Measurements from ENCODE around the gene MRPS22. TPM values are rescaled to one million over a fixed set of nuclear protein-coding genes. Genes with fewer than 3 reads are reported as not detected.
"Not testable (repeated sequence)": the region's sequence is repeated elsewhere in the genome, so short reads cannot be mapped to it uniquely, and the experiment has no call there.

The MRPS22 gene
- total RNA-seq, 2 donors from 2014 or later: 30.3 to 34.6 TPM

DNA sequence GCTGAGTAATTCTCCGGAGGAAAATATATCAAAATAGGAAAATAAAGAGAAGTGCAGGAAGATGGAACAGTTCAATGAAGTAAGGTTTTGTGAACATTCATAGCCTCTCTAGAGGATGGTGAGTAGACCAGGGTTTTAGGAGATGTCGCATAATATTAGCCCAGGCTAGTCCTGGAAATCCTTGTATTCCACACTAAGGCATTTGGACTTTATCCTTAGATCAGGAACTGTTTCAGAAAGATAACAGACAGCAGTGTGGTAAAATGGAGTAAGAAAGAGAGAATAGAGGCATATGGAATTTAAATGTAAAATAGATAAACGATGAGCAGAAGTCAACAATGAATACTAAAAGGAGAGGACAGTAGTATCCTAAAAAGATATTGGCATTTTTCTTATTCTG, 33.6 kb downstream of the MRPS22 start:
- no peak for DNase-seq (ENCODE audit: low spot score)
- intact Hi-C loops (cut with DNase I): no loop called here

DNA sequence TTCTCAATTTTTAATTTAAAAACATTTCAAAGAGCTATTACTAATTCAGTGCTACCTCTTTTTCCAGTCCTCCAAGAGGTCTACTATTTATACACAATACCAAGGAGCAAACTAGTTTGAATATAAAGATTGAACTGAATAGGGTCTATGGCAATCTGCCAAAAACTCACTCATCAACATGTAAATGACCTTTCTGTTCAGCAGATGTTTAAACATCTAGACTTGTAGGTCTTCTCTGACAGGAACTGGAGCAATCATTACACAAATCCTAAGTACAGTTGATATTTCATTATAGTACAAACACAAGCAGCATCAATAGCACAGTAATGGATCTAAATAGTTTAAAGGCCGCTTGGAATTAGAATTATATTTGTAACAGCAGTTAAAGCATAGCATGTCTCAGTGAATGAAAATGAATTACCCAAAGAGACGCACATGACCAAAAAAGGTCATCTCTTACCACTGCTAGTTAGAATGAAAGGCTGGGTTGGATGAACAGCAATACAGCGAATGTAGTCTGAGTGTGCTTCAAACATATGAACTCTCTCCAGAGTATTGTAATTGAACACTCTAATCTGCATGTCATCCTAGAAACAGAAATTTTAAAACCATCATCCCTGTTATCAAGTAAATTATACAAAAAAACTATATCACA, 34.9 kb downstream of the MRPS22 start:
- no peak for DNase-seq (ENCODE audit: low spot score)
- intact Hi-C loops (cut with DNase I): no loop called here

DNA sequence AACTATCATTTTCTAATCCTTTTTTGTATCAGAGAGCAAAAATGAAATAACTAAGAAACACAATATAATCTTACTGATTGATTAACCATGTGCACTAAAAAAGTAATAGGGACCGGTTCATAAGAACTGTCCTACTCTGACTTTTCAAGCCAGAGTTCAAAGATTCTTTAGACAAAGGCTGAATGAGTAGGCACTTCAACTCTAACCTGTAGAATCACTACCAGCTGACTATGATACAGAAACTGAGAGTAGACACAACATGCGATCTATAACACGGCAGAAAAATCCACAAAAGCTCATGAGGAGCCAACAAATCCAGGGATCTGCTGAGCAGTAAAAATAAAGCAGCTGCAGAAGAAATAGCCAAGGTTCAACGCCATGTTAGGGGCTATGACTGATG, 36.8 kb downstream of the MRPS22 start:
- intact Hi-C loops (cut with DNase I): no loop called here
- no peak for DNase-seq (ENCODE audit: low spot score)

DNA sequence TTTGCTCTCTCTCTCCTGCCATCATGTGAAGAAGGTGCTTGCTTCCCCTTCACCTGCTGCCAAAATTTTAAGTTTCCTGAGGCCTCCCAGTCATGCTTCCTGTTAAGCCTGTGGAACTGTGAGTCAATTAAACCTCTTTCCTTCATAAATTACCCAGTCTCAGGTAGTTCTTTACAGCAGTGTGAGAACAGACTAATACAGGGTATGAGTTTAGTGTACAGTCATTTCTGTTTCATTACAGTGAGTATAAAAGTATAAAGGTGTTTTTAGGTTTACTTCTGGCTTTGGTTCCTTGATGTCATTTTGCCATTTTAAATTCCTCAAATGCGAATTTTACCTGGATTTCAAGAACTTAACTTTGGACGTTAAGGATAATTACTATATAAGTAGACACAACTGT, 38.5 kb downstream of the MRPS22 start:
- intact Hi-C loops (cut with DNase I); DNase-seq (ENCODE audit: low spot score): not testable (repeated sequence)

DNA sequence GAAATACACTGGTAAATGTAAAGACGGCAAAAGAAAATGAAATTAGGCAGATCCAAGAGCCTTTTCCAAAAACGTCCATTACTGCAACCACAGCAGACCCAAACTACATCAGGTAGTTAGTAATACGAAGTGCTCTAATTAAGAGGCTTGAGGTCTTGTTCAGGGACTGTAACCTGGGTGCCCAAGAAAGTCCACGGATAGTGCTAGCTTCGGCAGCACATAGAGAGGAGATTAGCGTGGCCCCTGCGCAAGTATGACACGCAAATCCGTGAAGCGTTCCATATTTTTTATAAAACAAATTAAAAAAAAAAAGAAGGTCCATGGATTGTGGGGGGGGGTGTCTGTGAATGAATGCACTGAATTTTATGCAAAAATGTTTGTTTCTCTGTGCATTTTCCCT, 44.3 kb downstream of the MRPS22 start:
- no peak for DNase-seq (ENCODE audit: low spot score)
- intact Hi-C loops (cut with DNase I): no loop called here

DNA sequence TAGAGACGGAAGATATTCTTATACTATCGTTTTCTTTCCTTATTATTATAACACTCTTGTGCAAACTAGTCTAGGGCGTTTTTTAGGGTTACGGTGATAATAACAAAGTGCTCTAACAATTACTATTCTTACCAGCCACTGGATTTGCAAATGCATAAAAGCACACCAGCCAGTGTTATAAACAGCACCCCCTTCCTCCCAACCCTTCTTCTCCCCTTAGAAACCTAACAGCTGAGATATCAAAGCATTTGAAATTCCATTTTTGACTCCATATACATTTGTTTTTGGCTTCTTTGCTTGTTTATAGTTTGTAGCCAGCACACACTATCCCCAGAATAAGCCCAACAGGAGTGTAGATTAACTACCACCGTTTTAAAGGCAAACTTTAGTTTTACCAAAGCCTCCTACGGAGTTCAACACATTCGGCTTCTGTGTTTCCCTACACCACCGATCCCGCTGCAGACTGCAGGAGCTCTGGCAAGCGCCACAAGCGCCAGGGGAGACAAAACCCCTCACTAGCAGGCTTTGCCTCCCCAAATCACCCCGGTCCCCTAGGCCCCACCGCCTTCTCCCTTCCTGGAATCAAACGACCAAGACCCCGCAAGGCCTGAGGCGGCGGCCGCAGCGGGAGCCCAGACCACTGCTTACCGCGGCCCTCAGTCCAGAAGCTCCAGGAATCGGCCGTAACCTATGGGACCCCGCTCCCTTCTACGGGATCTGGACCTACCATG, 45.2 kb downstream of the MRPS22 start:
- intact Hi-C loops (cut with DNase I): no loop called here
- DNase-seq (ENCODE audit: low spot score): no peak

DNA sequence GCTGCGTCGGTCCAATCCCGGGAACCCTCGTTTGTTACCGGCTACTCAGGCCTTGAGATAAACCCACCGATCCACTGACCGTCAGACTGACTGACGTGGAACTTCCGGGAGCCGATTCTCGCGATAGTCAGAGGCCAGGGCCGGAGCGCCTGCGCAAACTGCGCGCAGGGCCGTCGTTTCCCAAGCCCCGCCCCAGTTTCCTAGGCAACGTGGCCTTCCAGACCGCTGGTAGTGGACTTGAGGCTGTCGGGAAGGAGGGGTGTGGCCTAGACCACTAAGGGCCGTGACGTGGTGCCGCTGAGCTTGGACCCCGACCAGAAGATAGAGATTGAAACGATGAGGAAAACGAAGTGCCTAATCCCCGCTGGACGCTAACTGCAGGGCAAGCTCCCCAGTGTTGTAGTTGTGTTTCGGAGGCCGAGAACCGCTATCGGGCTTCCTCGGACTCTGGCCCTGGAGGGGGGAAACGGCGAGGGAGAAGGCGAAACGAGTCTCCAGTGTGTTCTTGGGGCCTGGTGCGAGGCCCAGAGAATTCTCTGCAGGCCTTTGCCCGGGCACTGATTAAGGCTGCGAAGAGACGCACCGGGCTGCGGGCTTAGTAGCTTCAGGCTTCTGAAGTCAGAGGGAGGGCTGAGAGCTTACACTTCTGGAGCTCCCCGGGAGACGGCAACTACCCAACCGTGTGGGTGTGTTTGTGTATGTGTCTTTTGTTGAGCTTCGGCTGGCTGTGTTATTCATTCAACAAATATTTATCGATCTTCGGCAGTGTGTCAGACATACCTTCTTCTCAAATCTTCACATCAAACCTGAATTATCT, 45.9 kb downstream of the MRPS22 start, which contains the start of gene COPB2:
TSS of gene COPB2 (minus strand) at position 96 of the 817 bp plus-strand sequence. CDS start 97 bp downstream, outside the sequence.
- intact Hi-C loops (cut with DNase I): no loop called here
- DNase-seq (ENCODE audit: low spot score): peak; percentile 100

DNA sequence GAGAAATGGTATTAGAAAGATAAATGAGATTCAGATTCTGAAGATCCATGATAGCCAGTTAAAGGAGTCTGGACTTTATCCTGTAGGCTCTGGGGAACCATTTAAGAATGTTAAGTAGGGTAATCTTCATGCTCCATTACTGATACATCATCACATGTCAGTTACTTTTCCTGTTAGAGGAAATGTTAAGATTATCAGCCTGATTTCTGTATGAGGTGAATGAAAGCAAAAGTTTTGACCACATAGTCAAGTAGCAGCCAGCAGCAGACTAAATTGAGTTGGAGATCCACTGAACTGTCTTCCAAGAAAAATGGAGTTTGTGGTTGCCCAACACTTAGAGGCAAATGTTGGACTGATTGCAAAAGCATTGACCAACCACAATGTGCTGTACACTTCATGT, 50.3 kb downstream of the MRPS22 start:
- no peak for DNase-seq (ENCODE audit: low spot score)
- intact Hi-C loops (cut with DNase I): no loop called here

DNA sequence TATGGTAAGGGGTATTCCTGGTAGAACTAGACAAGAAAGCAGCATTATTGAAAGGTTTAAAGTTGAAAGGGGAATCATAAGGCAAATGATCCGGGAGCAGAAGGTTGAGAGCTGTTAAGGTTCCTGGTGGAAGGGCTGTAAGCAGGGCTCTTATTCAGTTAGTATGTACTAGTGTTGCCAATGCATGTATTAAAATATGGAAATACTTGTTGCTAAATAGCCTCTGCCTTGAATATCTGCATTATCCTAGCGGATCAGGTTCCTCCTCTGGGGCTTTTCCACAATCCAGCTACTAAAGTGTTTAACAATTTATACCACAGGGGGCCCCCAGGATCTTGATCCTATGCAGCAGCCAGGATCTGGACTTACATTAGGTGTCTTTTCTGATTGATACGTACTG, 52.9 kb downstream of the MRPS22 start:
- DNase-seq (ENCODE audit: low spot score): no peak
- intact Hi-C loops (cut with DNase I): no loop called here

DNA sequence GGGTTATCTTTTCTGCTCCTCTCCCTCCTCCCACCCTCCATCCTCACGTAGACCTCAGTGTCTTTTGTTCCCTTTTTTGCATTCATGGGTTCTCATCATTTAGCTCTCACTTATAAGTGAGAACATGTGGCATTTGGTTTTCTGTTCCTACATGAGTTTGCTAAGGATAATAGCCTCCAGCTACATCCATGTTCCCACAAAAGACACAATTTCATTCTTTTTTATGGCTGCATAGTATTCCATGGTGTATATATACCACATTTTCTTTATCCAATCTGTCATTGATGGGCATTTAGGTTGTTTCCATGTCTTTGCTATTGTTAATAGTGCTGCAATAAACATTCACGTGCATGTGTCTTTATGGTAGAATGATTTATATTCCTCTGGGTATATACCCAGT, 57.3 kb downstream of the MRPS22 start:
- DNase-seq (ENCODE audit: low spot score); intact Hi-C loops (cut with DNase I): not testable (repeated sequence)

Other genes starting within 250 kb of the MRPS22 start
- 100 to 1,000 TPM; 112 to 119 TPM for gene COPB2, start 45.6 kb downstream of the MRPS22 start, total RNA-seq
- gene RBP2, start 132.5 kb downstream of the MRPS22 start, total RNA-seq: 1 to 10 TPM in 1 of 2 donors, not detected in 1; 1.1 TPM
- 10 to 100 TPM; 17.3 to 24.7 TPM for gene RBP1, start 195.7 kb downstream of the MRPS22 start, total RNA-seq

Measured in posterior vena cava (tissue), 2 donors.